GM21576 (cell line): ENCODE results near the gene VRK1.
"Not testable (repeated sequence)": the region's sequence is repeated elsewhere in the genome, so short reads cannot be mapped to it uniquely, and the experiment has no call there.

Experiments used
- ATAC-seq: cut with Tn5 transposase; IDR thresholded peaks from one replicate; pipeline ENCODE4 v1.9.1; 2021; ENCODE audit warnings: mild to moderate bottlenecking, moderate library complexity; ENCODE audit not compliant: unreplicated experiment

Gene VRK1

GRCh38 chr14:96867634-96868033 lies 70.5 kb downstream of the VRK1 start:
- no peak for ATAC-seq

DNA sequence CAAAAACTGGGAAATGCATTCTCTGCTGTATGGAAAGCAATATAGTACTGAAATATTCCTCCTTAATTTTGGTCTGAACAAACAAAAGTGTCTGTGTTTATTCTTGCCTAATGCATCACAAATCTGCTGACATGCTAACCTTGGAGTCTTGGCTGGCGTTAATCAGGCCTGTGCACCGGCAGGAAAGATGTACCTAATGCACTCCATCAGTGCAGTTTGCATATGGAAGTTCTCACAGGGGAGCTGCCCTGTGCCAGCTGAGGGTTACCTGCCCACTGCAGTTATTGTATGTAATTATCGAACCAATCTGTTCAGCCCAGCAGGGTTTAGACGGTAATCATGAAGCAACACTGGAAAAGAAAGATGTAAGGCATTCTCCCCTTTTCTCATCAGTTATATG lies 76.9 kb downstream of the VRK1 start:
- ATAC-seq: no peak

DNA sequence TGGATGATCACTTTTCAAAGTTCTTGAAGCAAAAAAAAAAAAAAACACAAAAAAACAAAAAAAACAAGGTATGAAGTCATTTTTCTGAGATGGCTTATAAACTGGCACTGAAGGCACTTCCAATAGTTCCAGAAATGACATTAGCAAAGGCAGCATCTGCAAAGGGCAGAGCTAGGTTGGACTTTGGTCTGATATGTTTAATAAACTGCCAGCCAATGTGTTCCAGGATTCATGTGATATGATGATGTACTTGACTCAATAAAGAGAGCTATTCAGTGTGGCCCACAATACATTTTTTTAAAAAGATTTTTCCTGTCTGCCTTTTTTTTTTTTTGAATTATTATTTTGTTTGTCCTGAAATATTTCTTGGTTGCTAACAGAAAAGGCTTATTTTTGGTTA lies 79.6 kb downstream of the VRK1 start:
- no peak for ATAC-seq

- ATAC-seq: peak; percentile 56
Measured at GRCh38 chr14:96881713-96882112, 84.5 kb downstream of the VRK1 start.

DNA sequence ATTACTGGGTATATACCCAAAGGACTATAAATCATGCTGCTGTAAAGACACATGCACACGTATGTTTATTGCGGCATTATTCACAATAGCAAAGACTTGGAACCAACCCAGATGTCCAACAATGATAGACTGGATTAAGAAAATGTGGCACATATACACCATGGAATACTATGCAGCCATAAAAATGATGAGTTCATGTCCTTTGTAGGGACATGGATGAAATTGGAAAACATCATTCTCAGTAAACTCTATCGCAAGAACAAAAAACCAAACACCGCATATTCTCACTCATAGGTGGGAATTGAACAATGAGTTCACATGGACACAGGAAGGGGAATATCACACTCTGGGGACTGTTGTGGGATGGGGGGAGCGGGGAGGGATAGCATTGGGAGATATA lies 86.8 kb downstream of the VRK1 start:
- not testable (repeated sequence) for ATAC-seq

- ATAC-seq: peak; percentile 72
Measured at GRCh38 chr14:96888158-96888557, 91.0 kb downstream of the VRK1 start.

DNA sequence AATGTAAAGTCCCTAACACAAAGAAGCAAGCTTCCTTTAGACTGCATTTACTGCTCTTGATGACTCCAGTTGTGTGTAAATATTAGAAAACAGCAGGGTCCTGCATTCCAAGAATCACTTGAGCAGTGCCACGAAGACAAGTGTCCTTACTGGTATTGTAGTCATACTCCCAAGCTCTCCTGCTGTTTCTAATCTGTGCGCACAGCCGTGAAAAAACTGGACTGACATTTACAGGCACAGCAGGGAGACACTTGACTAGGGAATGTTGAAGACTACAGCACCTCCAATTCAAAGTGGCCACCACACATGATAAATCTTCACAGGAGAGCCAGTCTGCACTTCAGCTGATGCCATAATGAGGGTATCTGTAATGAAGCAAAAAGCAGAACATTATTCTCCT lies 91.4 kb downstream of the VRK1 start:
- no peak for ATAC-seq

DNA sequence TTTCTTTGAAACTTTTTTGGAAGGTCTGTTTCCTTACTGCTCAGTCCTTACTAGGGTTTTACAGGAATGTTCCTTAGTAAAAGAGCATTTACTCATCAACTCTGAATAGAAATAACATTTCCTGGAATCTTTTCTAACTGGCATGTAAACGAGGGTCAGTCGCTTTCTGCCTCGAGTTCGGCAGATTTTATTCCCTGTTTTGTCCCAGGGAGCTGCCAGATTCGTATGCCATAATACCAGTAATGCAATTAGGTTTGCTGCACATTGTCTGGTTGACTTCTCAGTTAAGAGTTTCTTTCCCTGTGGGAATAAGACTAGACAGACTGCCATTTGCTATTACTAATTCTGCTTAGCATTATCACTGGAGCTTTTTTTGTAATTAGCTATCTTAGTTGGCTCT lies 91.9 kb downstream of the VRK1 start:
- ATAC-seq: no peak

DNA sequence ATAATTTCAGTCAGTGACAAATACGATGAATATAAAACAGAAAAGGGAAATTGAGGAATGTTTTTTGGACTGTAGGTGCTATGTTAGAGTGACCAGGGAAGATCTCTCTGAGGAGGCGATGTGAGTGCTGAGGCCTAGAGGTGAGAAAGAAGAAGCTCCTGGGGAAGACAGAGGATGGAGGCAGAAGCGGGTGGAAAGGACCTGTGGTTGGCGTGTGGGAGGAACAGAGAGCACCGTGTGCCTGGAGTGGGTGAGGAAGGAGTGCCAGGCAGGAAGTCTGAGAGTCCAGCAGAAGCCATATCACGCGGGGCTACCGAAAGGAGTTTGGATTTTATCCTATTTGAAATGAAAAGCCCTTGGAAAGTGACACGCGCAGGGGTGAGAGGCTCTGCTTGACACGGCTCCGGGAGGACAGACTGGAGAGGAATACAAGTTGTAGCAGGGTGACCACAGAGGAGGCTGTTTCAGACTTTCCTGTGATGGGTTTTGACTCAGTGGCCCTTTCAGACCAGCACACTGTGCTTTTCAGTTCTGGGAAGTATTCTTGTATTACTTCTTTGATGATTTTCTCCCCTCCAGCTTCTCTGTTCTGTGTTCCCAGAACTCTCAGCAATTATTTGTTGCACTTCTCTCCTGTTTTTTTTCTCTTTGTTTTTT lies 96.9 kb downstream of the VRK1 start:
- no peak for ATAC-seq

- no peak for ATAC-seq
Measured at GRCh38 chr14:96894966-96895365, 97.8 kb downstream of the VRK1 start.

DNA sequence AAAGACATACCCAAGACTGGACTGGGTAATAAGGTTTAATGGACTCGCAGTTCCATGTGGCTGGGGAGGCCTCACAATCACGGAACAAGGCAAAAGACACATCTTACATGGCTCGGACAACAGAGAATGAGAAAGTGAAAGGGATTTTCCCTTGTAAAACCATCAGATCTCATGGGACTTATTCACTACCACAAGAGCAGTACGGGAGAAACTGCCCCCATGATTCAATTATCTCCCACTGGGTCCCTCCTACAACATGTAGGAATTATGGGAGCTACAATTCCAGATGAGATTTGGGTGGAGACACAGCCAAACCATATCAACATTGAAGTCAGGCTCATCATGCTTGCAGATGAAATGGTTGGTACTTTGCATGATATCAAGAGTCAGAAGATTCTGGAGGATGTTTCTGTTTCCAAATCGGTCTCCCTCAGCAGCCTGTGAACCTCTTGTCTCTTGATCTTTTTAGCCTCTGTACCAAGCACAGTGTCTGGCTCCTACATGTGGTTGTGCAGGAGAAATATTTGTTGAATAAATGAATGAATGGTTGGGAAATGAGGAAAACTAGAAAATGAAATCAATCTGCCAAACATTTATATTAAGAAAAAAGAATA lies 98.6 kb downstream of the VRK1 start:
- peak; percentile 63 for ATAC-seq

DNA sequence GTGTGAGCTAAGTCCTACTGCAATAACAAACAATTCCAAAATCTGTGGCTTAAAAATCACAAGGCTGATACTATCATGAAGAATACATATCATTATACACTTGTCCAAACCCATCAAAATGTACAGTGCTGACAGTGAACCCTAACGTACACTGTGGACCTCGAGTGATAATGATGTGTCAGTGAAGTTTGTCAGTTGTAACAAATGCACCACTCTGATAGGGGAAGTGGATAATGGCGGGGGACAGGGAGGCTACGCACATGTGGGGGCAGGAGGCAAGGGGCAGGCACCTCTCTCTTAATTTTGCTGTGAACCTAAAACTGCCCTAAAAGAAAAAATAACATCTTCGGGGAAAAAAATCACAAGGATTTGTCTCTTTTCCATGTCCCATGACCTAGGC lies 100.0 kb downstream of the VRK1 start:
- no peak for ATAC-seq

DNA sequence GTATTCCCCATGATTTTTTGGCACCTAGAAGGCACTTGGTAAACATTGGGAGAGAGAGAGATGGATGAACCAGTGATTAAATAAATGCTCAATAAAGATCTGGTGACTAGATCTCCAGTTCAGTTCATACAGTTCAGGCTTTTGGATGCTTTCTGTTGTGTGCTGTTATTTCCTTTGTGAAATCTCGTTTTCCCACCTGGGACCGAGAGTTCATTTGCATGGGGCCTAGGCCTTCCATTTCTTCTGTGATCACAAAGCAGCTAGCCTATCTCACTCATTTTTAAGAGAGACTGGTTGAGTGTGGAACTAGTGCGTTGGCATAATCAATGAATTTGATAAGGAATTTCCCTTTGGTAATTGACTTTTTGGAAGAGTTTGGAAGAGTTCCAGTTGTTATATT lies 104.0 kb downstream of the VRK1 start:
- peak; percentile 95 for ATAC-seq

DNA sequence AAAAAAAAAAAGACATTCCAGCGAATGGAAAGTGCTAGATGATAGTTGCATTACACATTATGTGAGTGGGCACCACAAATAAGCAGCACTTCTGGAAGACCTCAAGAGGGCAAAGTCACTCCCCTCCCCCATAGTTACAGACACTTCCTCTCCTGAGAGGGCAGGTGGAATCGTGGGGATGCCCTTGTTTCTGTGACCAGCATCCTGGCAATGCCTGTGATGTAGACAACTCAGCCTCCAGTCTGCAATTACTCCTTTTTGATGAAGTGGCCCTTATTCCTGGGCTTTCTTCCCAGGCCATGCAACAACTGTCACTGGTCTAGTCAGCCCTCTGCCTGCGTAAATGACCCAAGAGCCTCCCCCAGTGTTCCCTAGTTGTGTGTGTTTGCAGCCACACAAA lies 104.8 kb downstream of the VRK1 start:
- ATAC-seq: no peak

GRCh38 chr14:96903444-96904023 lies 106.4 kb downstream of the VRK1 start:
- no peak for ATAC-seq

DNA sequence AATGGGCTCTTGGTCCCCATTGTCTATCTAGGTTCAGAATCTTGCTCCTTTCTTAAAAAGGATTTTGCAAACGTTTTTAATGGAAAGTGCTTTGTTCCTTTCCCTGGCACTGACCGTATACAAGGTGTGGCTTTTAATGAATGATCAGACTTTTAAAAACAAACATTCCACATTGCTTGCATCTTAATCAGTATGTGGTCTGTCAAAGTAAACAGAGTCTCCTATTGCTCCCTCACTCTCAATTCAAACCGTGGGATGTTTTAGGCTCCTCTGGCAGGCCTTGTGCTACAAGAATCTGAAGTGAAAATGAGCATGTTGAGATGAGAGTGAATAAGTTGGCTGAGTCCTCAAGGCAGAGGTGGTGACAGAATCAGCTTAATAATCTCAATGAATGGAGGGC lies 107.0 kb downstream of the VRK1 start:
- ATAC-seq: no peak

GRCh38 chr14:96905065-96905464 lies 107.9 kb downstream of the VRK1 start:
- no peak for ATAC-seq

DNA sequence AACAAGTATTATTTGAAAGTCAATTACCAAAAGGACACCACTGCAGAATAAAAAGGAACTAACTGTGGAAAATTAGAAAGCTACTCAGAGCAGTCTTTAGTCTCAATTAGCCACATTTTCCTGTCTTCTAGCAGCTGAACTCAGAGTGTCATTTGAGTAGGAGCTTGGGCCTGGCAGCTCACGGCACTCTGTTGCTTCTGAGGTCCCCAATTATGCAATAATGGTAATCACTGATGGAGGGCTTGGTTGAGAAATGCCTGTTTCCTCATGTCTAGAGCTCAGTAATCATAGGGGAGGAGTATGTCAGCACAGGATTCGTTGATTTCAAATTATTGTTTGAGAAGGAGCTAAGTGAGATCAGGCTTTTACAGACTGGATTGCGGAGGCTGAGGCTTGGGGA lies 108.6 kb downstream of the VRK1 start:
- no peak for ATAC-seq

- no peak for ATAC-seq
Measured at GRCh38 chr14:96906434-96906833, 109.3 kb downstream of the VRK1 start.

DNA sequence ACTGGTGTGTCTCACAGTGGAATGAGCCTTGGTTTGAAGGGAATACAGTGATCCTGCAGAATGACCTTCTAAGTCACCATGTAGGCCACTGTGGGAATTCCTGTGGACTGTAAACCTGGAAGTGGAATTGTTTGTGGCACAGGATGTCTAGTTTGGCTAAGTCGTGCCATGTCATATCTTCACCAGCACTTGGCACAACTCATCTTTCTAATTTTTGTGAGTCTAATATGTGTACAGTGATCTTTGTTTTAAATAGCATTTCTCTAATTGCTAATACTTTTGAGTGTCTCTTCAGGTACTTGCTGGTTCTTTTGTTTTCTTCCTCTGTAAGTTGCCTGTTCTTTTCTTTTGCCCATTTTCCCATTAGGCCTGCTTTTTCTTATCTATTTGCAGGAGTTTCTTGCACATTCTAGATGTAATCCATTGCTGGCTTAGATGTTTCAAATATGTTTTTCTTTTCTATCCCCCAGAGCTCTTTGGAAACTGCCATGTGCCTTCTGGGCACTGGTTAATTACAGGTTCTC lies 112.7 kb downstream of the VRK1 start:
- ATAC-seq: no peak

GRCh38 chr14:96911499-96912149 lies 114.4 kb downstream of the VRK1 start:
- no peak for ATAC-seq

- no peak for ATAC-seq
Measured at GRCh38 chr14:96914571-96915128, 117.5 kb downstream of the VRK1 start.
